WTC11 (cell line): ENCODE measurements around the gene CRELD2. TPM values are rescaled to one million over a fixed set of nuclear protein-coding genes. Genes with fewer than 3 reads are reported as not detected.

Source experiments
- ATAC-seq: fragments of 200-7000 bp; cut with Tn5 transposase; 2 replicates; pipeline ENCODE4 v1.10.0; 2021; ENCODE audit warnings: mild to moderate bottlenecking, moderate library complexity
- CTCF ChIA-PET: fragments of 300-600 bp; sonication (Branson Sonifier 250); formaldehyde crosslinking; loops from one replicate; lab custom pipeline; 2021; ENCODE audit warnings: antibody characterized with exemption; lab: Charles Lee
- POLR2A ChIA-PET: fragments of 350-600 bp; sonication (Branson Sonifier 250); formaldehyde crosslinking; loops from one replicate; lab custom pipeline; 2021; ENCODE audit warnings: antibody characterized with exemption; lab: Charles Lee
- DNase-seq: peaks from one replicate; pipeline ENCODE4 v3.0.0; 2021; ENCODE audit warnings: low spot score
- H3K27ac Mint-ChIP-seq: 2 replicates; pipeline ENCODE4 v1.8.0; 2021; ENCODE audit warnings: mixed read lengths
- H3K27me3 Mint-ChIP-seq: 2 replicates; pipeline ENCODE4 v1.8.0; 2021; ENCODE audit warnings: low read depth, mild to moderate bottlenecking, moderate library complexity, mixed read lengths
- H3K36me3 Mint-ChIP-seq: 2 replicates; pipeline ENCODE4 v1.8.0; 2021; ENCODE audit warnings: mixed read lengths
- H3K4me1 Mint-ChIP-seq: 2 replicates; pipeline ENCODE4 v1.8.0; 2022; ENCODE audit warnings: mixed read lengths
- H3K4me3 Mint-ChIP-seq: 2 replicates; pipeline ENCODE4 v1.8.0; 2021; ENCODE audit warnings: mild to moderate bottlenecking, moderate library complexity, mixed read lengths
- H3K9me3 Mint-ChIP-seq: 2 replicates; pipeline ENCODE4 v1.8.0; 2021; ENCODE audit warnings: mixed read lengths
- CBFB ChIP-seq: sonication (generic); formaldehyde crosslinking; IDR thresholded peaks from 2 replicates; pipeline ENCODE4 v1.8.1; 2022; ENCODE audit warnings: mild to moderate bottlenecking, low read depth, missing genetic modification reagents
- EMX1 ChIP-seq: fragments of 250-450 bp; sonication (Bioruptor Pico); IDR thresholded peaks from 2 replicates; pipeline ENCODE4 v1.8.0; 2021; ENCODE audit warnings: mild to moderate bottlenecking
- ESRRA ChIP-seq: sonication (generic); formaldehyde crosslinking; IDR thresholded peaks from 2 replicates; pipeline ENCODE4 v1.8.1; 2022; ENCODE audit warnings: mild to moderate bottlenecking, missing genetic modification reagents, borderline replicate concordance
- GABPB1 ChIP-seq: sonication (generic); formaldehyde crosslinking; IDR thresholded peaks from 2 replicates; pipeline ENCODE4 v1.8.1; 2023; ENCODE audit warnings: mild to moderate bottlenecking, missing genetic modification reagents
- GRHL2 ChIP-seq: fragments of 250-450 bp; sonication (Bioruptor Pico); IDR thresholded peaks from 2 replicates; pipeline ENCODE4 v1.8.0; 2022; ENCODE audit warnings: mild to moderate bottlenecking, moderate library complexity; ENCODE audit not compliant: insufficient replicate concordance, severe bottlenecking
- NFE2L1 ChIP-seq: sonication (generic); formaldehyde crosslinking; IDR thresholded peaks from 2 replicates; pipeline ENCODE4 v1.8.1; 2023; ENCODE audit warnings: missing genetic modification reagents
- NR2C2 ChIP-seq: sonication (generic); formaldehyde crosslinking; IDR thresholded peaks from 2 replicates; pipeline ENCODE4 v1.8.0; 2022; ENCODE audit warnings: mild to moderate bottlenecking, missing genetic modification reagents
- RELA ChIP-seq: sonication (generic); formaldehyde crosslinking; IDR thresholded peaks from 2 replicates; pipeline ENCODE4 v1.8.1; 2022; ENCODE audit warnings: missing genetic modification reagents, mild to moderate bottlenecking, borderline replicate concordance
- RORB ChIP-seq: fragments of 250-450 bp; sonication (Bioruptor Pico); IDR thresholded peaks from 2 replicates; pipeline ENCODE4 v1.9.0; 2021; ENCODE audit warnings: mild to moderate bottlenecking
- SMAD3 ChIP-seq: sonication (generic); formaldehyde crosslinking; IDR thresholded peaks from 2 replicates; pipeline ENCODE4 v1.8.0; 2022; ENCODE audit warnings: missing genetic modification reagents, mild to moderate bottlenecking, borderline replicate concordance
- TEAD1 ChIP-seq: sonication (generic); formaldehyde crosslinking; IDR thresholded peaks from 2 replicates; pipeline ENCODE4 v1.8.0; 2022; ENCODE audit warnings: mild to moderate bottlenecking, missing genetic modification reagents
- ZNF121 ChIP-seq: sonication (generic); formaldehyde crosslinking; IDR thresholded peaks from 2 replicates; pipeline ENCODE4 v1.8.0; 2023; ENCODE audit warnings: missing genetic modification reagents
- ZNF138 ChIP-seq: sonication (generic); formaldehyde crosslinking; conservative IDR thresholded peaks from 2 replicates; pipeline ENCODE4 v1.8.1; 2022; ENCODE audit warnings: mild to moderate bottlenecking, moderate library complexity, missing genetic modification reagents
- total RNA-seq: library from RNA; stranded (reverse); gene quantifications from 3 replicates; pipeline ENCODE4 v1.2.3, GENCODE V29; 2021
- TF ChIP-seq, protein P1 (sequence below): fragments of 250-450 bp; sonication (Bioruptor Pico); IDR thresholded peaks from 2 replicates; pipeline ENCODE4 v1.9.0; 2021; ENCODE audit warnings: mild to moderate bottlenecking
- TF ChIP-seq, protein P2 (sequence below): fragments of 250-450 bp; sonication (Bioruptor Pico); IDR thresholded peaks from 2 replicates; pipeline ENCODE4 v1.8.0; 2021; ENCODE audit warnings: mild to moderate bottlenecking
- TF ChIP-seq, protein P3 (sequence below): sonication (generic); formaldehyde crosslinking; IDR thresholded peaks from 2 replicates; pipeline ENCODE4 v1.8.0; 2023; ENCODE audit warnings: mild to moderate bottlenecking, missing genetic modification reagents

The CRELD2 gene
- total RNA-seq, 1 experiment from 2014 or later = 42.8 TPM

DNA sequence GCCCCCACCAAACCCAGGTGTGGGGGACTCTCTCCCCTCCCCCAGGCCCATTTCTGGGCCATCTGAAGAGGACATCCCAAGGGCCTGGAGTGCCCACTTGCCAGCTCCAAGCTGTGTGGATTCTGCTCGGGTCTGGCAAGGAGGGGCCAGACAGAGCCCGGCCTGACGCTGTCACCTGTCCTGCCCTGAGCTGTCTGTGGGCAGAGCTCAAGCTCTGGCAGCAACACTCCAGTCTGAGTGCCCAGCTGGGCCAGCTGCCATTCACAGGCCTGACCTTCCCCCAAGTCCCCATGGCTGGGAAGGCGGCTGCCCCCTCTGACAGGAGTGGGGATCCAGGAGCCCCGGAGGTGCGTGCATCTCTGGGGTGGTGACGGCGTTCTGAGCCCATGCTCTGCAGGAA, 35.9 kb downstream of the CRELD2 start:
- CTCF ChIA-PET = interaction anchor here (1.5 kb wide), 1 partner anchor 76 kb away, joined by 6 read pairs; no protein-coding TSS in a partner anchor
- no peaks in the 10 kb centered on the region for H3K36me3 Mint-ChIP-seq
- no peak overlapping the region for H3K4me3 Mint-ChIP-seq
- H3K27ac Mint-ChIP-seq = no peak overlapping the region
- DNase-seq (no peak), ATAC-seq (no peak)
- H3K9me3 Mint-ChIP-seq = no peaks in the 10 kb centered on the region
- H3K4me1 Mint-ChIP-seq = no peaks in the 10 kb centered on the region; the same call in 1 of the 2 replicates
- no peak for TF ChIP-seq RORB (CRISPR knock-in tag)
- TF ChIP-seq, all 79 proteins: peak for 0
- POLR2A ChIA-PET = no interaction called here
- no peaks in the 10 kb centered on the region; the same call in 1 of the 2 replicates for H3K27me3 Mint-ChIP-seq

DNA sequence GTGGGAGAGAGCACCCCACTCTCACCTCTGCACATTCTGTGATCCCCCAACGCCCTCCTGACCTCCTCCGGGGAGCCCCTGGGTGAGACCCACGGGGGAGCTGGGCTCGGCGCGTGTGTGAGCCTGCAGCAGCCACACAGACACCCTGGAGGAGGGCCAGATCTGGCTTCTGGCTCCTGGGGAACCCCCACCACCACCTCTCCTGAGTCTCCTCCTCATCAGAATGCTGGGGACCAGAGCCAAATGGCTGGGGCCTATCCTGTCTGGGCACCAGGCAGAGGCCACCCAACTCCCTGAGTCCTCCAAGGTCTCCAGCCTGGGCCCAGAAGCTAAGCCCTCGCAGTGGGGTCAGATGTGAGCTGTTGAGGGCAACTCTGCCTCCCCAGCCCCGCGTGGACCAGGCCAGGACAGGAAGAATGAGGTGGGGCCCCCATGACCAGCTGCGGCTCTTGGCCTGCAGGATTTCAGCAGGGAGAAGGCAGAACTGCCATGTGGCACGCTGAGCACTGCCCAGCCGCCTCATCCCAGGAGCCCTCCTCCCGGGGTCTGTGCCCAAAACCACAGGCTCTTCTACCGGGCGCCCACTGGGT, 36.7 kb downstream of the CRELD2 start:
- Mint-ChIP-seq H3K4me1 (no peaks in the 10 kb centered on the region), H3K36me3 (no peaks in the 10 kb centered on the region), H3K27me3 (no peaks in the 10 kb centered on the region; the same call in 1 of the 2 replicates), H3K27ac (no peak overlapping the region), H3K9me3 (no peaks in the 10 kb centered on the region), H3K4me3 (no peak overlapping the region)
- DNase-seq = no peak
- ATAC-seq = no peak
- no peak for TF ChIP-seq CBFB
- TF ChIP-seq GRHL2 (CRISPR knock-in tag) = no peak
- no peak for TF ChIP-seq ZNF121 (CRISPR knock-in tag)
- no peak for TF ChIP-seq RELA (CRISPR knock-in tag)
- no peak for TF ChIP-seq GABPB1 (CRISPR knock-in tag)
- no peak for TF ChIP-seq SMAD3 (CRISPR knock-in tag)
- TF ChIP-seq NFE2L1 (CRISPR knock-in tag) = no peak
- TF ChIP-seq, protein P1, sequence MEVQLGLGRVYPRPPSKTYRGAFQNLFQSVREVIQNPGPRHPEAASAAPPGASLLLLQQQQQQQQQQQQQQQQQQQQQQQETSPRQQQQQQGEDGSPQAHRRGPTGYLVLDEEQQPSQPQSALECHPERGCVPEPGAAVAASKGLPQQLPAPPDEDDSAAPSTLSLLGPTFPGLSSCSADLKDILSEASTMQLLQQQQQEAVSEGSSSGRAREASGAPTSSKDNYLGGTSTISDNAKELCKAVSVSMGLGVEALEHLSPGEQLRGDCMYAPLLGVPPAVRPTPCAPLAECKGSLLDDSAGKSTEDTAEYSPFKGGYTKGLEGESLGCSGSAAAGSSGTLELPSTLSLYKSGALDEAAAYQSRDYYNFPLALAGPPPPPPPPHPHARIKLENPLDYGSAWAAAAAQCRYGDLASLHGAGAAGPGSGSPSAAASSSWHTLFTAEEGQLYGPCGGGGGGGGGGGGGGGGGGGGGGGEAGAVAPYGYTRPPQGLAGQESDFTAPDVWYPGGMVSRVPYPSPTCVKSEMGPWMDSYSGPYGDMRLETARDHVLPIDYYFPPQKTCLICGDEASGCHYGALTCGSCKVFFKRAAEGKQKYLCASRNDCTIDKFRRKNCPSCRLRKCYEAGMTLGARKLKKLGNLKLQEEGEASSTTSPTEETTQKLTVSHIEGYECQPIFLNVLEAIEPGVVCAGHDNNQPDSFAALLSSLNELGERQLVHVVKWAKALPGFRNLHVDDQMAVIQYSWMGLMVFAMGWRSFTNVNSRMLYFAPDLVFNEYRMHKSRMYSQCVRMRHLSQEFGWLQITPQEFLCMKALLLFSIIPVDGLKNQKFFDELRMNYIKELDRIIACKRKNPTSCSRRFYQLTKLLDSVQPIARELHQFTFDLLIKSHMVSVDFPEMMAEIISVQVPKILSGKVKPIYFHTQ = no peak
- TF ChIP-seq ZNF138 (CRISPR knock-in tag) = no peak
- TF ChIP-seq EMX1 = no peak
- TF ChIP-seq, protein P2, sequence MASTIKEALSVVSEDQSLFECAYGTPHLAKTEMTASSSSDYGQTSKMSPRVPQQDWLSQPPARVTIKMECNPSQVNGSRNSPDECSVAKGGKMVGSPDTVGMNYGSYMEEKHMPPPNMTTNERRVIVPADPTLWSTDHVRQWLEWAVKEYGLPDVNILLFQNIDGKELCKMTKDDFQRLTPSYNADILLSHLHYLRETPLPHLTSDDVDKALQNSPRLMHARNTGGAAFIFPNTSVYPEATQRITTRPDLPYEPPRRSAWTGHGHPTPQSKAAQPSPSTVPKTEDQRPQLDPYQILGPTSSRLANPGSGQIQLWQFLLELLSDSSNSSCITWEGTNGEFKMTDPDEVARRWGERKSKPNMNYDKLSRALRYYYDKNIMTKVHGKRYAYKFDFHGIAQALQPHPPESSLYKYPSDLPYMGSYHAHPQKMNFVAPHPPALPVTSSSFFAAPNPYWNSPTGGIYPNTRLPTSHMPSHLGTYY = no peak
- TF ChIP-seq TEAD1 = no peak
- TF ChIP-seq NR2C2 (CRISPR knock-in tag) = no peak
- POLR2A ChIA-PET = no interaction called here
- CTCF ChIA-PET = interaction anchor here (0.6 to 1.5 kb wide), 3 partner anchors 28 to 230 kb away, joined by 4 to 6 read pairs (median 5); no protein-coding TSS in a partner anchor

DNA sequence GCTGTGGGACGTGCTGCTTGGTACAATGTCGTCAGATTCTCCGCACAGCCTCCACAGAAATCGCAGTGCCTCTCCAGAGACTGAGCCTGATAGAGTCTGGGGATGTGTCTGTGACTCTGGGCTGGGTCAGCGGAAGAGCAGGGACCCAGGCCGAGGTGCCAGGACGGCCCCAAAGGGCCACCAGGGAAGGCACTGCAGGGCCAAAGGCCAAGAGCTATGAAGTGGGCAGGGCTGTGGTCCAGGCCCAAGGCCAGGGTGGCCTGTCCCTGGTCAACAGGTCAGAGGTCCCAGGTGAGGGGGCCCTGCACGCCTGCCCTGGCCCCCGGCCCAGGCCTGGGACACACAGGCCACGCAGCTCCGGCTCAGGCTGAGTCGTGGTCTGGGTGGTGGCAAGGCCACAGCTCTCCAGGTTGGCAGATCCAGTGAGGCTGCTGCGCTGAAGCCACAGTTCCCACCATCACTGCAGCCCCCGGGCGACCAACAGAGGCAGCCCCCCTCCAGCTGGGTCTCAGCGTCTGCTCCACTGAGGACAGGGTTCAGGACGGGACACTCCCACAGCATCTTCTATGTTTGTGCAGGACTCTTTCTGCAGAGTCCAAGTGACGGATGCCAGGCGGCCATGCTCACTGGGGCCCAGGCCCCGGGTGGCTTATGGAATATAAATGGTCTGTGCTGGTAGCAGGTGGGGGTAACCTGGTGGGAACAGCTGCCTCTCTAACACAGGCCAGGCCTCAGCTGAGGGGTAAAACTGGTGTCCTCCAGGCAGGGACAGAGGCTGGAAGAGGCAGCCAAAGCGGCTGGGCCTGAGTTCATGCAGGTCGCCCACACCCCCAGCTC, 37.4 kb downstream of the CRELD2 start:
- no peak overlapping the region for H3K27ac Mint-ChIP-seq
- H3K4me3 Mint-ChIP-seq = no peak overlapping the region
- ATAC-seq (no peak), DNase-seq (no peak)
- H3K36me3 Mint-ChIP-seq = no peaks in the 10 kb centered on the region
- no peaks in the 10 kb centered on the region for H3K4me1 Mint-ChIP-seq
- H3K27me3 Mint-ChIP-seq = no peaks in the 10 kb centered on the region; the same call in 1 of the 2 replicates
- ChIA-PET POLR2A (no interaction called here), CTCF (interaction anchor here (0.6 to 1.5 kb wide), 4 partner anchors 28 to 230 kb away, joined by 3 to 6 read pairs (median 4); no protein-coding TSS in a partner anchor)
- TF ChIP-seq, protein P3, sequence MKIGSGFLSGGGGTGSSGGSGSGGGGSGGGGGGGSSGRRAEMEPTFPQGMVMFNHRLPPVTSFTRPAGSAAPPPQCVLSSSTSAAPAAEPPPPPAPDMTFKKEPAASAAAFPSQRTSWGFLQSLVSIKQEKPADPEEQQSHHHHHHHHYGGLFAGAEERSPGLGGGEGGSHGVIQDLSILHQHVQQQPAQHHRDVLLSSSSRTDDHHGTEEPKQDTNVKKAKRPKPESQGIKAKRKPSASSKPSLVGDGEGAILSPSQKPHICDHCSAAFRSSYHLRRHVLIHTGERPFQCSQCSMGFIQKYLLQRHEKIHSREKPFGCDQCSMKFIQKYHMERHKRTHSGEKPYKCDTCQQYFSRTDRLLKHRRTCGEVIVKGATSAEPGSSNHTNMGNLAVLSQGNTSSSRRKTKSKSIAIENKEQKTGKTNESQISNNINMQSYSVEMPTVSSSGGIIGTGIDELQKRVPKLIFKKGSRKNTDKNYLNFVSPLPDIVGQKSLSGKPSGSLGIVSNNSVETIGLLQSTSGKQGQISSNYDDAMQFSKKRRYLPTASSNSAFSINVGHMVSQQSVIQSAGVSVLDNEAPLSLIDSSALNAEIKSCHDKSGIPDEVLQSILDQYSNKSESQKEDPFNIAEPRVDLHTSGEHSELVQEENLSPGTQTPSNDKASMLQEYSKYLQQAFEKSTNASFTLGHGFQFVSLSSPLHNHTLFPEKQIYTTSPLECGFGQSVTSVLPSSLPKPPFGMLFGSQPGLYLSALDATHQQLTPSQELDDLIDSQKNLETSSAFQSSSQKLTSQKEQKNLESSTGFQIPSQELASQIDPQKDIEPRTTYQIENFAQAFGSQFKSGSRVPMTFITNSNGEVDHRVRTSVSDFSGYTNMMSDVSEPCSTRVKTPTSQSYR = no peak
- TF ChIP-seq ESRRA (CRISPR knock-in tag) (no peak), GABPB1 (CRISPR knock-in tag) (0 out of 2 replicates have a peak, but pooled peaks have one; percentile 17)
- no peaks in the 10 kb centered on the region for H3K9me3 Mint-ChIP-seq
